Measurements from ENCODE around the gene GTPBP10.

- TF ChIP-seq CTCF (IDR thresholded peaks at IDR 0.05) = no peak
- TF ChIP-seq POLR2A (IDR thresholded peaks at IDR 0.05) = no peak
Observed at GRCh38 chr7:90349305-90349704, 2.8 kb downstream of the GTPBP10 start.

Data from body of pancreas (tissue), 4 donors.